HG03354 (cell line): ENCODE data around the gene UPK1A.
A peak's percentile ranks its signal among the peaks of the same experiment; 100 is the strongest.
"Not testable (repeated sequence)": the region's sequence is repeated elsewhere in the genome, so short reads cannot be mapped to it uniquely, and the experiment has no call there.

Experiments used
- ATAC-seq: cut with Tn5 transposase; IDR thresholded peaks from one replicate; pipeline ENCODE4 v1.9.1; 2021; ENCODE audit warnings: mild to moderate bottlenecking; ENCODE audit not compliant: unreplicated experiment, poor library complexity, severe bottlenecking

UPK1A gene

DNA sequence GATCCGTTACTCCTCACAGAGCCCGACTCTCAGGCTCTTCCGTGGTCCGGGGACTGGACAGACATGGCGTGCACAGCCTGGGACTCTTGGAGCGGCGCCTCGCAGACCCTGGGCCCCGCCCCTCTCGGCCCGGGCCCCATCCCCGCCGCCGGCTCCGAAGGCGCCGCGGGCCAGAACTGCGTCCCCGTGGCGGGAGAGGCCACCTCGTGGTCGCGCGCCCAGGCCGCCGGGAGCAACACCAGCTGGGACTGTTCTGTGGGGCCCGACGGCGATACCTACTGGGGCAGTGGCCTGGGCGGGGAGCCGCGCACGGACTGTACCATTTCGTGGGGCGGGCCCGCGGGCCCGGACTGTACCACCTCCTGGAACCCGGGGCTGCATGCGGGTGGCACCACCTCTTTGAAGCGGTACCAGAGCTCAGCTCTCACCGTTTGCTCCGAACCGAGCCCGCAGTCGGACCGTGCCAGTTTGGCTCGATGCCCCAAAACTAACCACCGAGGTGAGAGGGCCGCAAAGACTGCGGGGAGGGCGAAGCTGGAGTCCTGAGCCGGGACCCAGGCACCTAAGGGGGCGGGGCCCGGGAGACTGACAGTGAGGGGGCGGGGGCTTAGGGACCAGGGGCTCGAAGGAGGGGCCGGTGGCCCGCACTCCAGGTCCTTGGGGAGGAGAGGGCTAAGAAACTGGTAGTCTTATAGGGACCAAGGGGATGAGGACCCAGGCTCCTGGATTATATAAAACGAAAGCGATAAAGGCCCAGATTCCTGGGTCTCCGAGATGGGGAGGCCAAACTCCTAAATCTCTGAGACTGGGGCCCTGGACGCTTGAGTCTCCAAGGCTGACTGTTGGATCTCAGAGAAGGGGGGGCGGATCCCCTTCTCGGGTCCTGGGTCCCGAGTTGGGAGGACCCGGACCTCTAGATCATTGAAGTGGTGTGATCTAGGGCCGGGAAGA is 22.8 kb upstream of the UPK1A start:
- ATAC-seq: peak; percentile 42

DNA sequence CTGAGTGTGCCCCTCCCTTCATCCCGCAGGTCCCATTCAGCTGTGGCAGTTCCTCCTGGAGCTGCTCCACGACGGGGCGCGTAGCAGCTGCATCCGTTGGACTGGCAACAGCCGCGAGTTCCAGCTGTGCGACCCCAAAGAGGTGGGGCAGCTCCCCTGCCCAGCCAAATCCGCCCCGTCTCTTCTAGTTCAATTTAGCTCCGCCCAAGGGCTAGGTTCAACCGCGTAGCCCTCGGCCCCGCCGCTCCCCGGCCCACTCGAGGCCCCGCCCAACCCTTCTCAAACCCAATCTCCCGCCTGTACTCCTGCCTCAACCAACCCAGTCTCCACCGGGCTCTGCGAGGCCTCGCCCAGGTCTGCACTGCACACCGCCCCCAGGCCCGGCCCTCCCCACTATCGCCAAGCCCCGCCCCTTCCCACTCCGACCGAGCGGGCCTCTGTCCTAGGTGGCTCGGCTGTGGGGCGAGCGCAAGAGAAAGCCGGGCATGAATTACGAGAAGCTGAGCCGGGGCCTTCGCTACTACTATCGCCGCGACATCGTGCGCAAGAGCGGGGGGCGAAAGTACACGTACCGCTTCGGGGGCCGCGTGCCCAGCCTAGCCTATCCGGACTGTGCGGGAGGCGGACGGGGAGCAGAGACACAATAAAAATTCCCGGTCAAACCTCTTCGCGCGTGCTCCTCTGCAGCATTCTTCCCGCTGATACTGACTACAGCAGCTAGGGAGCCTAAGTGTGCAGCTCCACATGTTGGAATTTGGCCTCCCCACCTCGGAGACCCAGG is 21.9 kb upstream of the UPK1A start:
- ATAC-seq: peak; percentile 69

DNA sequence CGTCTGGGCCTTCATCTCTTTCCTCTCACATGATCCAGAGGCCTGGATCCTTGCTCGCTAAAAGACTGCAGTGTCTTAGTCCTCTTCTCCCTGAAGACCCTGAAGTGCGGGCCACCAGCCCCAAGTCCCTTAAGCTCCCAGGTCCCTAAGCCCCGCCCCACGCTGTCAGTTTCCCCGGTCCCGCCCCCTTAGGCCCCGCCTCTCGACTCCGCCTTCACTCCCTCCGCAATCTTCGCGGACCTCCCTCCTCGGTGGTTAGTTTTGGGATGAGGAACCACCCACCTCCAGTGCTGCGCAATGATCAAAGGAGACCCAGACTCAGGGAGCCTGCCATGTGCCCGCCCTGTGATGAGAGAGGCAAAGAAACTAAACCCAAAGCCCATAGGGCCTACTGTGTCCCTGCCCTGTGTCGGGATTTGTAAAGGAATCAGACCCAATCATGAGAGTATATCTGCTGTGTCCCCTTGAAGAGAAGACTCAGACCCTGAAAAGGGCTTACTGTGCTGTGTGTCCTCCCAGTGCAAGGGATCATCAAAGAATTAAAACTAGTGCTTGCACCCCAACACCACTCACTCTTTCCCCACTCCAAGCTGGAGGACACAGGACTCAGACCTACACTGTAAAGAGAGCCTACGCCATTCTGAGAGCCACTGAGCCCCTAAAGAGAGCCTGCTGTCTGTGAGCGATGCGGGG is 21.2 kb upstream of the UPK1A start:
- ATAC-seq: no peak

DNA sequence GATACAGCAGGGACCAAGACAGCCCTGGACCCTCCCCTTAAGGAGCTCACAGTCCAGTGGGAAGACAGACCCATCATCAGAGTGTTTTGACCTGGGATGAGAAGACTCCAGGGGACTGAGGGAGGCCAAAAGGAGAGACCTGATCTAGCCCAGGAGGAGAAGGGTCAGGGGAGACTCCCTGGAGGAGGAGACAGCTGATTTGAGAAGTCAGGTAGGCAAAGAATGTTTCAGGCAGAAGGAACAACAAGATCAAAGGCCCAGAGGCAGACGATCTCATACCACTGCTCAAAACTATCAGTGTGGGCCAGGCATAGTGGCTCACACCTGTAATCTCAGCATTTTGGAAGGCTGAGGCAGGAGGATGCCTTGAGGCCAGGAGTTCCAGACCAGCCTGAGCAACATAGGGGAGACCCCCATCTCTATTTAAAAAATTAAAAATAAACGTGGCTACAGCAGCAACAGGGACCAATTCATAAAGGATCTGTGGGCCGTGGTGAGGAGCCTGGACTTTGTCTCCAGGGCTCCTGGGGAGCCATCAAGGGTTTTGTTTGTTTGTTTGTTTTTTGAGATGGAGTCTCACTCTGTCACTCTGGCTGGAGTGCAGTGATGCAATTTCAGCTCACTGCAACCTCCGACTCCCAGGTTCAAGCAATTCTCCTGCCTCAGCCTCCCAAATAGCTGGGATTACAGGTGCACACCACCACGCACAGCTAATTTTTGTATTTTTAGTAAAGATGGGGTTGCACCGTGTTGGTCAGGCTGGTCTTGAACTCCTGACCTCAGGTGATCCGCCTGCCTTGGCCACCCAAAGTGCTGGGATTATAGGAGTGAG is 20.4 kb upstream of the UPK1A start:
- no peak for ATAC-seq

DNA sequence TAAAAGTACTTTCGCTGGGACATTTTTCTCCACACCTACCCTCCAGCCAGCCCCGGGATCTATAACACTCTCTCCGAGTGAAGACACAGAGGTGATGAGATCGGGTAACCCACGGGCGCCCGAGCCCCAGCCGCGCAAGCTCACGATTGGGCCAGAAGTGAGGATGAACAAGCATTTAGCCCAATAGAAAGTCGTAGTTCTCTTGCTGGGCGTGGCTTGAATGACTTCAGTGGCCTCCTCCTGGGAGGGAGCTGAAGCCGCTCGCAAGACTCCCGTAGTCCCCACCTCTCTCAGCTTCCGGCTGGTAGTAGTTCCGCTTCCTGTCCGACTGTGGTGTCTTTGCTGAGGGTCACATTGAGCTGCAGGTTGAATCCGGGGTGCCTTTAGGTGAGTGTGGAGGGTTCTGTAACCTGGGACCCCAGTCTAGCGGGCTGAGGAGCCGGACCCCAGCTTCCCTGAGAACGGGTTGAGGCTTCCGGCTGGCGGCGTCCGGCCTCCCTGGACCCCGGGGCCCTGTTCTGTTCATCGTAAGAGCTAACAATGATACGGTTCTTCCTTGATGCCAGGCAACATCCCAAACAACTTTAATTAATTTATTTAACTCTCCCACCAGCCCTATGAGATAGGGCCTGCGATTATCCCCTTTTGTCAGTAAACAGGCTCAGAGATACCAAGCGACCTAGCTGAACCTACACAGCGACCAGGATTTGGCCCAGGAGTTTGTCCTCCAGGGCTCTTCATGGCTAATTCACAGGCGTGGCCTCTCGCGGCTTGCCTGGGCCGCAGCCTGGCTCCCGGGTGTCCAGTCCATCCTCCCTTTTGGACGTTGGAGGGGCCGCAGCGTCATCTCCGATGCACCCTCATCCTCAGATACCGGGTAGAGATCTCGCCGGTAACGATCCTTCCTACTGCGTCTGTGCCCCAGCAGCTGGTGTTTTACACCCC is 18.0 kb upstream of the UPK1A start, which contains the start of gene COX6B1:
TSS of gene COX6B1 (plus strand) at position 307 of the 945 bp plus-strand sequence. CDS start 2,921 bp downstream, outside the sequence.
- peak; percentile 62 for ATAC-seq

DNA sequence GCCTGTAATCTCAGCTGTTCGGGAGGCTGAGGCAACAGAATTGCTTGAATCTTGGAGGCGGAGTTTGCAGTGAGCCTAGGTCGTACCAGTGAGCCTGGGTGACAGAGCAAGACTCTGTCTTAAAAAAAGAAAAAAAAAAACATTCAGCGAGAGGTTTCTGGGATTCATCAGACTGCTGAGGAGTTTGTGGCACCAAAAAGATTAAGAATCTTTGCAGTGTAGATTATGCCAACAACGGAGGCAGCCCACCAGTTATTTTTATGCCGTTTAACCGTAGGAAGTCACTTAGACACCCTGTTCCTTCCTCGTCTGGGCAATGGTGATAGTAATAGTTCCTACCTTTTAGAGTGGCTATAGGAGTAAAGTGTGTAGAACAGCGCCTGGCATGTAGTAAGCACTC is 15.7 kb upstream of the UPK1A start:
- no peak for ATAC-seq

DNA sequence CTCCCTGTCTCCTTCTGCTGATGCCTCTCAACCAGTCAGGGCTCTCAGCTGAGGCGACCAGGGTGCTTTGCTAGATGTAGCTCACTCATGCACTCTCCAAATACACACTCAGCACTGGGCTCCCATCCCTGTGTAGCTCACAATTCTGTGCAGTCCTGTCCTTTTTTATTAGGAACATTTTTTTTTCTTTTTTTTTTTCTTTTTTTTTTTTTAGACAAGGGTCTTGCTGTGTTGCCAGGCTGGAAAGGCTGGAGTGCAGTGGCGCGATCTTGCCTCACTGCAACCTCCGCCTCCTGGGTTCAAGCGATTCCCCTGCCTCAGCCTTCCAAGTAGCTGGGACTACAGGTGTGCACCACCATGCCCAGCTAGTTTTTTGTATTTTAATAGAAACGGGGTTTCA is 11.5 kb upstream of the UPK1A start:
- ATAC-seq: not testable (repeated sequence)

DNA sequence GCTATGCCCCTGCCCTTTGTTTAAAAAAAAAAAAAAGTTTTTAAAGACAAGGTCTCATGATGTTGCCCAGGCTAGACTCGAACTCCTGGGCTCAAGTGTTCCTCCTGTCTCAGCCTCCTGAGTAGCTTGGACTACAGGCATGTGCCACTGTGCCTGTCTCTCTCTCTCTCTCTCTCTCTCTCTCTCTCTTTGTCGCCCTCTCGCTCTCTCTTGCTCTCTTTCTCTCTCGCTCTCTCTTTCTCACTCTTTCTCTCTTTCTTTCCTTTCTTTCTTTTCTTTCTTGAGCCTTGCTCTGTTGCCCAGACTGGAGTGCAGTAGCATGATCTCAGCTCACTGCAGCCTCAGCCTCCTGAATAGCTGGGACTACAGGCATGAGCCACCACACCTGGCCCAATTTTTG is 10.7 kb upstream of the UPK1A start:
- no peak for ATAC-seq

DNA sequence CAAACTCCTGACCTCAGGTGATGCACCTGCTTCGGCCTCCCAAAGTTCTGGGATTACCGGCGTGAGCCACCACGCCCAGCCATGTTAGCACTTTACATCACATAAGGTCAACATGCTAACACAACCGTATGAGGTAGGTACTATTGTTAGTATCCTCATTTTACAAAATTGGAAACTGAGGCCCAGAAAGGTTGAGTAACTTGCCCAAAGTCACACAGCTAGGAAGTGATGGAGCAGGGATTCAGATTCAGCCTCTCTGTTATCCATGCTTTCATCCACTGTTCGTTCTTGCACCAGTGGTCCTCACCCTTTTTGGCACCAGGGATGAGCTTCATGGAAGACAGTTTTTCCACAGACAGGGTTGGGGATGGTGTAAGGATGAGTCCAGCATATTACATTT is 9.6 kb upstream of the UPK1A start:
- ATAC-seq: no peak

DNA sequence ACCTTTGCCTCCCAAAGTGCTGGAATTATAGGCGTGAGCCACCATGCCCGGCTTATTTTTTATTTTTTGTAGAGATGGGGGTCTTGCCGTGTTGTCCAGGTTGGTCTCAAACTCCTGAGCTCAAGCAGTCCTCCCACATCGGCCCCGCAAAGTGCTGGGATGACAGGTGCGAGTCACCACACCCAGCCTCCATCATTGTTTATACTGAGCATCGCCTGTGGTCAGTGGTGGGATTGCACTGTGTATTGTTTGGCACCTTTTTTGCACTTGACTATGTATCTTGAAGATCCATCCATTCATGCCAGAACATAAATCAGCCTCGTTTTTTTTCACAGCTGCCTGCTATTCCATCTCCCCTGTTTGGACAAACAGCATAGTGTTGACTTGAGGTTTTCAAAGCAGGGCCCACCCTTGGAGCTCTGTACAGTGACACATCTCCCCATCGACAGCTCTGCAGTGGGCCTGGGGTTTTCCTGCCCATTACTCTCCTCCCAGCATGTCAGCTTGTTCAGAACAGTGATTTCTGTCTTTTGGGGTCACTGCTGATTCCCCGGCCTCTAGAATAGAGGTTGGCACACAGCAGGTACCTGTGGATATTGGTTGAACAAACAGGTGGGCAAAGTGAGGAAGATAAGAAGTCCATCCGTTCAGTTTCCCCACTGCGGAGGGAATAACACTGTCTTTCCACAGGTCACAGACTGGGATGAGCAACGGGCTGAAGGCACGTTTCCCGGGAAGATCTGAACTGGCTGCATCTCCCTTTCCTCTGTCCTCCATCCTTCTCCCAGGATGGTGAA is 8.2 kb upstream of the UPK1A start:
- no peak for ATAC-seq

DNA sequence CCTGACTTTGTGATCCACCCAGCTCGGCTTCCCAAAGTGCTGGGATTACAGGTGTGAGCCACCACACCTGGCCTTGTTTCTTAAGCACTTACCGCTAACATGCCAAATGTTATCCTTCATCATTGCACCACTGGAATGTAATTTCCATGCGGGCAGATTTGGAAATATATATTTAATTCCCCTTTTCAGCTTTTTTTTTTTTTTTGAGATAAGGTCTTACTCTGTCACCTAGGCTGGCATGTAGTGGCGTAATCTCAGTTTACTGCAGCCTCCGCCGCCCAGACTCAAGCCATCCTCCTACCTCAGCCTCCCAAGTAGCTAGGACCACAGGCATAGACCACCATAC is 4.3 kb upstream of the UPK1A start:
- no peak for ATAC-seq

DNA sequence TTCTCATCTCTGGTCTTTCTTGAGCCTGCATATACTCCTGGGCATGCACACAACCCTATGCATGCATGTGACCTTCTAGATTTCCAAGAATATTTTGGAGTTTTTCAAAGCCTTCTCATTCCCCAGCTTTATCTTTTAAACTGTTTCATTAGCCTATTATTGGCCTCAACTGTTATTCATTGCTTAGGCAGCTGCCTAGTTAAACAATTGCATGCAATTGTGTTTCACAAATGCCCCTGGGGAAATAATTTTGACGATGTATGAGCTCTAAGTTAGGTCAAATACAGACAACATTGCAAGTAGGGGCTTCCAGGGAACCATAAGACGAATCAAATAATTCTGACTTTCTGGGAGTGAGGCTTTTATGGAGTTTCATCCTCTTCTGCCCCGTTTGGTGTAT is 2.3 kb upstream of the UPK1A start:
- no peak for ATAC-seq

DNA sequence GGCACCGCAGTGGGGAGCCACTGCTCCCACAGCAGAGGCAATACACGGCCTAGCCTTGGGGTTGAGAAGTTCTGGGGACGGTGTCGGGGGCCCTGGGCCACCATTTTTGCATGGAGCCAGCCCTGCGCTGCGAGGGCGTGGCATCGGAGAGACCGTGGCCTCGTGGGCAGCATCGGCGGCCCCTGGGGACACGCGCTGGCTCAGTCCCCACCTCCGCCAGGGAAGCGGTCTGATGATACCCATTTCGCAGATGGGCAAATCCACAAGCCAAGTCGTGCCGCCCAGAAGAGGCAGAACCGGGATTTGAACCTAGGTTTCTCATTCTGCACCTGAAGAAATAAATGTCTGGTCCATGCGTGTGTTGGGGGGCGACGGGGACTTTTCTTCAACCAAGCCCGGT is 1.2 kb upstream of the UPK1A start:
- ATAC-seq: no peak

DNA sequence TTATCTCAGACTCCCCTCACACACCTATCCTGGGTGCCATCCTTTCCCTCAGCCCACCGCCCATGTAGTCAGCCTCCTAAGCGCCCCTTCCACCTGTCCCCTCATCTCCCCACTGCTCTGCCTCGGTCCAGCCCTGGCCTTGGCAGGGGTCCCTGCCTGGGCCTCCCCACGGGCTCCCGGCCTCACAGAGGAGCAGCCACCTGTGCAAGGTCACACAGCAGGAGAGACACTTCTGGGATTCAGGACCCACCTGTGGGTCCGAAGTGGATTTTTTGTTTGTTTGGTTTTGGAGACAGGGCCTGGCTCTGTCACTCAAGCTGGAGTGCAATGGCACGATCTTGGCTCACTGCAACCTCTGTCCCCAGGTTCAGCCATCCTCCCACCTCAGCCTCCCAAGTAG is 713 bp upstream of the UPK1A start:
- no peak for ATAC-seq

DNA sequence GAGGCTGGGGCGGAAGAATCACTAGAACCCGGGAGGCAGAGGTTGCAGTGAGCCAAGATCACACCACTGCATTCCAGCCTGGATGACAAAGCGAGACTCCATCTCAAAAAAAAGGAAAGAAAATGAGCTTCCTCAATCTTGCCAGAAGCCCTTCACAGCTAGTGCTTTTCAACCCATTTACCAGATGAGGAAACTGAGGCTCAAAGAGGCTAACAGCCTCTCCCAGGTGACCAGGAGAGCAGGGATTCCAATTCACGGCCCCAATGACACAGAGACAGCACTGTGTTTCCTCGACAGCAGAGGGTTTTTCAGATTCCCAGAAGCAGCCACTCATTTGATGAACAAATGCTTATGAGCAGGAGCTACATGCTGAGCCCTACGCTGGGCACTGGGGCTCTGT is 3.2 kb downstream of the UPK1A start:
- no peak for ATAC-seq

DNA sequence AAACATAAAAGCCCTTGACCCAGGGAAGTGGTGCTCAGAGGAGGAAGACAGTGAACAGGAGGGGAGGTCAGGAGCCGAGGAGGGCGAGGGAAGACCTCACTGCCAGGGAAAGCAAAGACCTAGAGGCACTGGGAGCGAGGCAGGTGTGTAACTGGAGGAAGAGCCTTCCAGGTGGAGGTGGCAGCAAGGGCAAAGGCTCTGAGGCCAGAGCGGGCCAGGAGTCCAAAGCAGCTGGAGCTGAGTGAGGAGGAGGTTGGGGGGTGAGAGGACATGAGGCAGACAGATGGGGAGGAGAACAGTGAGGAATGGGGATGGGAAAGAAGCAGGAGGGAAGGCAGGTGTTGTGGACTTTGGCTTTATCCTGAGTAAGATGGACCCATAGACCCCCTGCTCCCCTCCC is 3.7 kb downstream of the UPK1A start:
- no peak for ATAC-seq

DNA sequence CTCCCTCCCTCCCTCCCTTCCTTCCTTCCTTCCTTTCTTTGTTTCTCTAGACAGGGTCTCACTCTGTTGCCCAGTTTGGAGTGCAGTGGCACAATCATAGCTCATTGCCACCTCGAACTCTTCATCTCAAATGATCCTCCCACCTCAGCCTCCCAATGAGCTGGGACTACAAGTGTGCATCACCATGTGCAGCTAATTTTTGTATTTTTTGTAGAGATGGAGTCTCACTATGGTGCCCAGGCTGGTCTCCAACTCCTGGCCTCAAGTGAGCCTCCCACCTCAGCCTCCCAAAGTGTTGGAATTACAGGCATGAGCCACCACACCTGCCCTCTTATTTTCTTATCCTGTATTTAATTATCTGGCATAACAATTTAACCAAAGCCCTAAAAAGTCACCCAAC is 4.4 kb downstream of the UPK1A start:
- ATAC-seq: no peak

DNA sequence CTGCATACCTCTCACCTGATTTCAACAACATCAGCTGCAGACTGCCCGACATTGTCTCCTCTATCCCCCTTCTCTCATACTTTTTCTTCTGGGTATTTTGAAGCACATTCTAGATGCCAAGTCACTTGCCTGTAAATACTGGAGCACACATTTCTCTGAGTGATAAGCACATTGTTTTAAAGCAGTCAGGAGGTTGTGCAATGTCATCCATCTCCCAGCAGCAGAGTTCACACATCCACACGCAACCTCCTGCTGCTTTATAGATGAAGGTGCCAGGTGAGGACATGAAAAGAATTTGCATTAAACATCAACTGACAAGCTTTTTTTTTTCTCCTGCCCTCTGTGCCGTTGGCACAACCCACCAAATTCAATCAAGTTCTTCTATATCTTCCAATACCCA is 5.5 kb downstream of the UPK1A start:
- ATAC-seq: no peak
